ENCODE measurements around the gene PI4KA. TPM values are rescaled to one million over a fixed set of nuclear protein-coding genes. Genes with fewer than 3 reads are reported as not detected.

The PI4KA gene
- total RNA-seq, 3 donors from 2014 or later: 62.7 to 103 (median 73.5) TPM

DNA sequence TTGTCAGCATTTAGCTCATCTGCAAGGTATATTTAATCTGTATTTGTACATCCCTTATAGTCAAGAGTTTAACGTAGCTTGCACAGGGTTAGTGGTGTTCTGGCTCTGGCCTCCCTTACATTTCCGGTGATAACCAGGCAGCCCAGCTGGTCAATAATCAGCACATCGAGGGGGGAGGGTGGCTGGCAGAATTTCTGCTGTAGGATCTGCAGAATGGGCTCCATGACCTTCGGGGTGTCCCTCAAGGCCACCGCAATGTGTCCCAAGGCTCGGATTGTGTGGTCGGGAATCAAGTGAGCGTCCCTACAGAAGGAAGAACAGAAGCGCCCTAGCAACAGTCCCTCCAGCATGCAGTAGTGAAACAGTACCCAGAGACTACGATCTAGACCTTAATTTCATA lies 59.6 kb downstream of the PI4KA start:
- Histone ChIP-seq H3K9me3 (no peaks in the 10 kb centered on the region), H3K27me3 (no peaks in the 10 kb centered on the region), H3K4me1 (no peaks in the 10 kb centered on the region), H3K27ac (peak overlapping the region; percentile 21 to 40), H3K36me3 (peaks cover 13% of the 10 kb centered on the region), H3K4me3 (no peak overlapping the region)
- intact Hi-C loops (cut with DNase I; ENCODE audit: low total_unique reads): no loop called here
- TF ChIP-seq POLR2A (IDR thresholded peaks at IDR 0.05): no peak
- TF ChIP-seq, protein P1, sequence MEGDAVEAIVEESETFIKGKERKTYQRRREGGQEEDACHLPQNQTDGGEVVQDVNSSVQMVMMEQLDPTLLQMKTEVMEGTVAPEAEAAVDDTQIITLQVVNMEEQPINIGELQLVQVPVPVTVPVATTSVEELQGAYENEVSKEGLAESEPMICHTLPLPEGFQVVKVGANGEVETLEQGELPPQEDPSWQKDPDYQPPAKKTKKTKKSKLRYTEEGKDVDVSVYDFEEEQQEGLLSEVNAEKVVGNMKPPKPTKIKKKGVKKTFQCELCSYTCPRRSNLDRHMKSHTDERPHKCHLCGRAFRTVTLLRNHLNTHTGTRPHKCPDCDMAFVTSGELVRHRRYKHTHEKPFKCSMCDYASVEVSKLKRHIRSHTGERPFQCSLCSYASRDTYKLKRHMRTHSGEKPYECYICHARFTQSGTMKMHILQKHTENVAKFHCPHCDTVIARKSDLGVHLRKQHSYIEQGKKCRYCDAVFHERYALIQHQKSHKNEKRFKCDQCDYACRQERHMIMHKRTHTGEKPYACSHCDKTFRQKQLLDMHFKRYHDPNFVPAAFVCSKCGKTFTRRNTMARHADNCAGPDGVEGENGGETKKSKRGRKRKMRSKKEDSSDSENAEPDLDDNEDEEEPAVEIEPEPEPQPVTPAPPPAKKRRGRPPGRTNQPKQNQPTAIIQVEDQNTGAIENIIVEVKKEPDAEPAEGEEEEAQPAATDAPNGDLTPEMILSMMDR (IDR thresholded peaks at IDR 0.05): no peak
- TF ChIP-seq POLR2AphosphoS5 (IDR thresholded peaks at IDR 0.05): no peak
- DNase-seq (ENCODE audit: low spot score in 2 of 2): no peak

DNA sequence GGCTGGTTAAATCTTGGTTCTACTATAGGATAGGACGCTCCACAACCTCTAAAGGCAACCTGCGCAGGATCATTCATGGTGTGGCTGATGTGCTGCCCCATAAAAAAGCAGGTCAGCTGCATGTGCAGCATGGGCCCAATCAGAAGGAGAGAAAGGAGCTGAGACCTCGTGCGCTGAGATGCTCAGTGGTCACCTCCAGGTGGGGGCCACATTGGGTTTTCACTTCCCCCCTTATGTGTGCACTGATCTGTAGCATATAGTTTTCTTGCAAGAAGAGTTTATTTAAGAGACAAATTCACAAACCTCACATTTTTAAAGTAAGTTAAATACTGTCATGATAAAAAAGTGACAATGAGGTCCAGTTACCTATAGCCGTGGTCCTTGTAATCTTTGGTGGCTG lies 60.4 kb downstream of the PI4KA start:
- TF ChIP-seq, protein P1 (IDR thresholded peaks at IDR 0.05): no peak
- TF ChIP-seq POLR2A (IDR thresholded peaks at IDR 0.05): no peak
- no peak for TF ChIP-seq POLR2AphosphoS5 (IDR thresholded peaks at IDR 0.05)
- Histone ChIP-seq H3K27me3 (no peaks in the 10 kb centered on the region), H3K9me3 (no peaks in the 10 kb centered on the region), H3K27ac (no peak overlapping the region), H3K4me1 (no peaks in the 10 kb centered on the region), H3K36me3 (peaks cover 13% of the 10 kb centered on the region), H3K4me3 (no peak overlapping the region)
- no peak for DNase-seq (ENCODE audit: low spot score in 2 of 2)
- intact Hi-C loops (cut with DNase I; ENCODE audit: low total_unique reads): no loop called here

DNA sequence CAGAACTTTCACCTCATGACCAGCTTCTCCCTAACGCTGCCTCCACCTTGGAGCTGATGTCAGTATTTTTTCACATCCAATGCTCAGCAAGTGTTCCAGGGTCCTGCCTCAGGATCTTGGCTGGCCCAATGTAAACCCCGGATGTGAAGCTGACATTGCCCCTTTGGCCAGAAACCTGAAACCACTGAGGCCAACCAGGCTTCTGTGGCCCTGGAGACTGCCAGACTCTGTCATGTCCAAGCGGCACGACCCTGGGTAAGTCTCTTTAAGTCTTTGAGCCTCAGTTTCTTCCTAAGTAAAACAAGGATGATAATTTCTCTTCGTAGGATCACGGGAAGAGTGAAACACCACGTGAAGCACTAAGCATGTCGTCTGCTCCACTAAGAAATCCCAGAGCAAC lies 61.9 kb downstream of the PI4KA start:
- no peaks in the 10 kb centered on the region for H3K4me1 ChIP-seq
- H3K4me3 ChIP-seq: no peak overlapping the region
- DNase-seq (ENCODE audit: low spot score in 2 of 2): no peak
- TF ChIP-seq POLR2A (IDR thresholded peaks at IDR 0.05) (no peak), POLR2AphosphoS5 (IDR thresholded peaks at IDR 0.05) (no peak)
- TF ChIP-seq, protein P1 (IDR thresholded peaks at IDR 0.05): no peak
- H3K27me3 ChIP-seq: no peaks in the 10 kb centered on the region
- intact Hi-C loops (cut with DNase I; ENCODE audit: low total_unique reads): no loop called here
- H3K27ac ChIP-seq: no peak overlapping the region
- no peaks in the 10 kb centered on the region for H3K9me3 ChIP-seq
- H3K36me3 ChIP-seq: peaks cover 8% of the 10 kb centered on the region

DNA sequence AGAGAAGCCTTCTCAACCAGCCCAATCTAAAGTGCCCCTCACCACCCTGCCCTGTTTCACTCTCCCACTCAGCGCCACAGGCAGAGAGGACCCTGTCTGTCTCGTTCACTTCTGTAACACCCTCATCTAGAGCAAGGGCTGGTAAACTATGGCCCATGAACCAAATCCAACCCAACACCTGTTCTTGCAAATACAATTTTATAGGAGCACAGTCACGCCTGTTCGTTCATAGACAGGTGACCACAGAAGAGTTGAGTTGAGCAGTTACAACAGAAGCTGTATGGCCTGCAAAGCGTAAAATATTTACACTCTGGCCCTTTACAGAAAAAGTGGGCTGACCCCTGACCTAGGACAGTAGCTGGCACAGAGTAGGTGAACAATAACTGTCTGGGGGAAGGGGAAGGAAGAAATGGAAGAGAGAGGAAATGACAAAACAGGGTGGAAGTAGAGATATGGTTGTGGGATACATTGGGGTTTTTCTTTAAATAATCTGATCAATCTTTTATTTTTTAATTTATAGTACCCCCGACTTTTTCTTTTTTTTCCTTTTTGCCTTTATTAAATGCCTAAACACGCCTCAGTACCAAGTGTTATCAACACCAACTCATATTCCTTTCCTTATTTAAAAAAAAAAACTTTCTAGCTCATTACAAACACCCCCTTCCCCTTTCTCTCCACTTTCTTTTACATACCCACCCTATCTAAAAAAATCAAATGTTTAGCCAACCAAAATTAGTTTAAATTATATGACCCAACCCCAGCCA lies 63.8 kb downstream of the PI4KA start:
- intact Hi-C loops (cut with DNase I; ENCODE audit: low total_unique reads): no loop called here
- Histone ChIP-seq H3K4me3 (no peak overlapping the region), H3K36me3 (peaks cover 8% of the 10 kb centered on the region), H3K4me1 (no peaks in the 10 kb centered on the region), H3K27me3 (no peaks in the 10 kb centered on the region), H3K27ac (no peak overlapping the region), H3K9me3 (no peaks in the 10 kb centered on the region)
- TF ChIP-seq, protein P1 (IDR thresholded peaks at IDR 0.05): no peak
- TF ChIP-seq POLR2AphosphoS5 (IDR thresholded peaks at IDR 0.05): no peak
- no peak for TF ChIP-seq POLR2A (IDR thresholded peaks at IDR 0.05)
- DNase-seq (ENCODE audit: low spot score in 2 of 2): no peak

DNA sequence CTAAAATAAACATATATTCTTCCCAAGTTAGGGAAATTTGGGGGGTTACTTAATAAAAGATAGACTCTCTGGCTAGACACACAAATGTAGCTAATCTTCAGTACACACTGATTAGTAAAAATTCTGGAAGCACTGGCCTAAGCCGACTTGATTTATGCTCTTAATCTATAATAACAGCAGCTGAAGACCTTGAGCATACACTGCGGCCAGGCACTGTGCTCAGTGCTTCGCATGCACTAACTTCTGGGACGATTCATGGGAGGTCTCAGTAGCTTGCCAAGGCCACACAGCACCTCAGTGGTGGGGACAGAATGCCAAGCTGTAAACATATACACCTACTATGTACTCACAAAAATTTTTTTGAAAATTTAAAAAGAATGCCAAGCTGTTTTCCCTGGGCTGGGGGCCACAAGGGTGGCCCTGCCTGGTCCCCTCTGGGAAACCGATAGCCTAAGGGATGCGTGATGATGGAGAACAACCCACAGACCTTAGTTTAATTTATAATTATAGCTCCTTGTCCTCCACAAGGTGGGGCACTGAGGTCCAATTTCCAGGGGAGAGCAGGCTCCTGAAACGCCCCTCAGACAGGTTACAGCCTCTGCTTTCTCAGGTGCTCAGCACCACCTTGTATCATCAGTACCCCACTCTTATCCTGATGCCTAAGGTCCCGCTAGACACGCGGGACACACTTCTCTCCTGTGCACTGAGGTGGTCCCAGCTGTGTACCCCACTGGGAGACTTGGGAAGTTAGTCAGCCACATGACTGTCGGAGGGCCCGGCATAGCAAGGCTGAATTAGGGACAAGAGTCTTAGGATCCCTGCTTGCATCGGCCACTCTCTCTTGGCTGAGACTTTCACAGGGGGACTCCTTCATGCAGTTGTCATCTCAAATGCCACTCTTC lies 64.6 kb downstream of the PI4KA start:
- no peaks in the 10 kb centered on the region for H3K4me1 ChIP-seq
- H3K36me3 ChIP-seq: peaks cover 8% of the 10 kb centered on the region
- no peak overlapping the region for H3K27ac ChIP-seq
- no peak for DNase-seq (ENCODE audit: low spot score in 2 of 2)
- H3K27me3 ChIP-seq: no peaks in the 10 kb centered on the region
- intact Hi-C loops (cut with DNase I; ENCODE audit: low total_unique reads): no loop called here
- H3K4me3 ChIP-seq: no peak overlapping the region
- TF ChIP-seq POLR2A (IDR thresholded peaks at IDR 0.05): no peak
- no peak for TF ChIP-seq POLR2AphosphoS5 (IDR thresholded peaks at IDR 0.05)
- TF ChIP-seq, protein P1 (IDR thresholded peaks at IDR 0.05): no peak
- H3K9me3 ChIP-seq: no peaks in the 10 kb centered on the region

Measured in breast epithelium (tissue), 4 donors.